ENCODE measurements around the gene TAOK1.

Gene TAOK1

GRCh38 chr17:29567554-29568330 is 177.6 kb downstream of the TAOK1 start (continued):
- TF ChIP-seq, protein P1, sequence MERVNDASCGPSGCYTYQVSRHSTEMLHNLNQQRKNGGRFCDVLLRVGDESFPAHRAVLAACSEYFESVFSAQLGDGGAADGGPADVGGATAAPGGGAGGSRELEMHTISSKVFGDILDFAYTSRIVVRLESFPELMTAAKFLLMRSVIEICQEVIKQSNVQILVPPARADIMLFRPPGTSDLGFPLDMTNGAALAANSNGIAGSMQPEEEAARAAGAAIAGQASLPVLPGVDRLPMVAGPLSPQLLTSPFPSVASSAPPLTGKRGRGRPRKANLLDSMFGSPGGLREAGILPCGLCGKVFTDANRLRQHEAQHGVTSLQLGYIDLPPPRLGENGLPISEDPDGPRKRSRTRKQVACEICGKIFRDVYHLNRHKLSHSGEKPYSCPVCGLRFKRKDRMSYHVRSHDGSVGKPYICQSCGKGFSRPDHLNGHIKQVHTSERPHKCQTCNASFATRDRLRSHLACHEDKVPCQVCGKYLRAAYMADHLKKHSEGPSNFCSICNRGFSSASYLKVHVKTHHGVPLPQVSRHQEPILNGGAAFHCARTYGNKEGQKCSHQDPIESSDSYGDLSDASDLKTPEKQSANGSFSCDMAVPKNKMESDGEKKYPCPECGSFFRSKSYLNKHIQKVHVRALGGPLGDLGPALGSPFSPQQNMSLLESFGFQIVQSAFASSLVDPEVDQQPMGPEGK (tag by site-specific recombination; IDR thresholded peaks at IDR 0.05), result peak; percentile 59
- no peak for TF ChIP-seq ZNF138 (tag by site-specific recombination; IDR thresholded peaks at IDR 0.05; ENCODE audit: borderline replicate concordance)
- peak; percentile 74 for TF ChIP-seq ZBTB10 (tag by site-specific recombination; IDR thresholded peaks at IDR 0.05)
- TF ChIP-seq ZBTB21 (tag by site-specific recombination; IDR thresholded peaks at IDR 0.05), result no peak
- peak; percentile 52; the same call in 1 of the 2 replicates for TF ChIP-seq ZNF366 (tag by site-specific recombination; conservative IDR thresholded peaks at IDR 0.05)
- TF ChIP-seq ZNF391 (tag by site-specific recombination; IDR thresholded peaks at IDR 0.05; ENCODE audit: borderline replicate concordance, low read depth), result 0 out of 2 replicates have a peak, but pooled peaks have one; percentile 26
- no peak for TF ChIP-seq ZNF664 (tag by site-specific recombination; IDR thresholded peaks at IDR 0.05)
- peak; percentile 16; the same call in 1 of the 2 replicates for TF ChIP-seq ZXDB (tag by site-specific recombination; IDR thresholded peaks at IDR 0.05)
- no peak for TF ChIP-seq PRDM6 (tag by site-specific recombination; IDR thresholded peaks at IDR 0.05)
- peak; percentile 66 for TF ChIP-seq ZNF629 (tag by site-specific recombination; IDR thresholded peaks at IDR 0.05)
- no peak for TF ChIP-seq ZNF24 (tag by site-specific recombination; IDR thresholded peaks at IDR 0.05)
- TF ChIP-seq, protein P2, sequence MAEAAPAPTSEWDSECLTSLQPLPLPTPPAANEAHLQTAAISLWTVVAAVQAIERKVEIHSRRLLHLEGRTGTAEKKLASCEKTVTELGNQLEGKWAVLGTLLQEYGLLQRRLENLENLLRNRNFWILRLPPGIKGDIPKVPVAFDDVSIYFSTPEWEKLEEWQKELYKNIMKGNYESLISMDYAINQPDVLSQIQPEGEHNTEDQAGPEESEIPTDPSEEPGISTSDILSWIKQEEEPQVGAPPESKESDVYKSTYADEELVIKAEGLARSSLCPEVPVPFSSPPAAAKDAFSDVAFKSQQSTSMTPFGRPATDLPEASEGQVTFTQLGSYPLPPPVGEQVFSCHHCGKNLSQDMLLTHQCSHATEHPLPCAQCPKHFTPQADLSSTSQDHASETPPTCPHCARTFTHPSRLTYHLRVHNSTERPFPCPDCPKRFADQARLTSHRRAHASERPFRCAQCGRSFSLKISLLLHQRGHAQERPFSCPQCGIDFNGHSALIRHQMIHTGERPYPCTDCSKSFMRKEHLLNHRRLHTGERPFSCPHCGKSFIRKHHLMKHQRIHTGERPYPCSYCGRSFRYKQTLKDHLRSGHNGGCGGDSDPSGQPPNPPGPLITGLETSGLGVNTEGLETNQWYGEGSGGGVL (tag by site-specific recombination; IDR thresholded peaks at IDR 0.05), result peak; percentile 90
- TF ChIP-seq ZNF280C (tag by site-specific recombination; IDR thresholded peaks at IDR 0.05), result no peak
- TF ChIP-seq ZNF843 (tag by site-specific recombination; IDR thresholded peaks at IDR 0.05), result no peak; the same call in 1 of the 2 replicates
- TF ChIP-seq ZNF76 (tag by site-specific recombination; IDR thresholded peaks at IDR 0.05; ENCODE audit: borderline replicate concordance, low read depth), result peak; percentile 22; the same call in 1 of the 2 replicates
- TF ChIP-seq GLIS1 (tag by site-specific recombination; IDR thresholded peaks at IDR 0.05), result peak; percentile 85
- TF ChIP-seq ZNF571 (tag by site-specific recombination; IDR thresholded peaks at IDR 0.05), result no peak
- TF ChIP-seq, protein P3, sequence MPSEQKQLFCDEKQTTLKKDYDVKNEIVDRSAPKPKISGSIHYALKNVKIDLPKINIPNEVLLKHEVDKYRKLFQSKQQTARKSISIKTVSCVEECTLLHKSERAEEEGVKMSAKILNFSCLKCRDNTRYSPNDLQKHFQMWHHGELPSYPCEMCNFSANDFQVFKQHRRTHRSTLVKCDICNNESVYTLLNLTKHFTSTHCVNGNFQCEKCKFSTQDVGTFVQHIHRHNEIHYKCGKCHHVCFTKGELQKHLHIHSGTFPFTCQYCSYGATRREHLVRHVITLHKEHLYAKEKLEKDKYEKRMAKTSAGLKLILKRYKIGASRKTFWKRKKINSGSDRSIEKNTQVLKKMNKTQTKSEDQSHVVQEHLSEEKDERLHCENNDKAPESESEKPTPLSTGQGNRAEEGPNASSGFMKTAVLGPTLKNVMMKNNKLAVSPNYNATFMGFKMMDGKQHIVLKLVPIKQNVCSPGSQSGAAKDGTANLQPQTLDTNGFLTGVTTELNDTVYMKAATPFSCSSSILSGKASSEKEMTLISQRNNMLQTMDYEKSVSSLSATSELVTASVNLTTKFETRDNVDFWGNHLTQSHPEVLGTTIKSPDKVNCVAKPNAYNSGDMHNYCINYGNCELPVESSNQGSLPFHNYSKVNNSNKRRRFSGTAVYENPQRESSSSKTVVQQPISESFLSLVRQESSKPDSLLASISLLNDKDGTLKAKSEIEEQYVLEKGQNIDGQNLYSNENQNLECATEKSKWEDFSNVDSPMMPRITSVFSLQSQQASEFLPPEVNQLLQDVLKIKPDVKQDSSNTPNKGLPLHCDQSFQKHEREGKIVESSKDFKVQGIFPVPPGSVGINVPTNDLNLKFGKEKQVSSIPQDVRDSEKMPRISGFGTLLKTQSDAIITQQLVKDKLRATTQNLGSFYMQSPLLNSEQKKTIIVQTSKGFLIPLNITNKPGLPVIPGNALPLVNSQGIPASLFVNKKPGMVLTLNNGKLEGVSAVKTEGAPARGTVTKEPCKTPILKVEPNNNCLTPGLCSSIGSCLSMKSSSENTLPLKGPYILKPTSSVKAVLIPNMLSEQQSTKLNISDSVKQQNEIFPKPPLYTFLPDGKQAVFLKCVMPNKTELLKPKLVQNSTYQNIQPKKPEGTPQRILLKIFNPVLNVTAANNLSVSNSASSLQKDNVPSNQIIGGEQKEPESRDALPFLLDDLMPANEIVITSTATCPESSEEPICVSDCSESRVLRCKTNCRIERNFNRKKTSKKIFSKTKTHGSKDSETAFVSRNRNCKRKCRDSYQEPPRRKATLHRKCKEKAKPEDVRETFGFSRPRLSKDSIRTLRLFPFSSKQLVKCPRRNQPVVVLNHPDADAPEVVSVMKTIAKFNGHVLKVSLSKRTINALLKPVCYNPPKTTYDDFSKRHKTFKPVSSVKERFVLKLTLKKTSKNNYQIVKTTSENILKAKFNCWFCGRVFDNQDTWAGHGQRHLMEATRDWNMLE (tag by site-specific recombination; conservative IDR thresholded peaks at IDR 0.05; ENCODE audit: low read depth), result no peak
- no peak for TF ChIP-seq BCL11A (tag by site-specific recombination; IDR thresholded peaks at IDR 0.05; ENCODE audit: low read depth)
- TF ChIP-seq, protein P4, sequence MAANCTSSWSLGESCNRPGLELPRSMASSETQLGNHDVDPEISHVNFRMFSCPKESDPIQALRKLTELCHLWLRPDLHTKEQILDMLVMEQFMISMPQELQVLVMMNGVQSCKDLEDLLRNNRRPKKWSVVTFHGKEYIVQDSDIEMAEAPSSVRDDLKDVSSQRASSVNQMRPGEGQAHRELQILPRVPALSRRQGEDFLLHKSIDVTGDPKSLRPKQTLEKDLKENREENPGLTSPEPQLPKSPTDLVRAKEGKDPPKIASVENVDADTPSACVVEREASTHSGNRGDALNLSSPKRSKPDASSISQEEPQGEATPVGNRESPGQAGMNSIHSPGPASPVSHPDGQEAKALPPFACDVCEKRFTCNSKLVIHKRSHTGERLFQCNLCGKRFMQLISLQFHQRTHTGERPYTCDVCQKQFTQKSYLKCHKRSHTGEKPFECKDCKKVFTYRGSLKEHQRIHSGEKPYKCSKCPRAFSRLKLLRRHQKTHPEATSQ (tag by site-specific recombination; IDR thresholded peaks at IDR 0.05), result no peak
- no peak for TF ChIP-seq ZNF624 (tag by site-specific recombination; IDR thresholded peaks at IDR 0.05)

Measured in HEK293 (cell line).